GM19193 (cell line): ENCODE measurements around the gene MINDY4.

ENCODE experiments used
- POLR2A ChIP-seq: IDR thresholded peaks from 4 replicates; pipeline ENCODE4 v1.6.1; 2011; ENCODE audit not compliant: insufficient read depth, insufficient read length; ENCODE audit errors: extremely low read depth

MINDY4 gene

GRCh38 chr7:30894866-30895605 is 123.8 kb downstream of the MINDY4 start:
- TF ChIP-seq POLR2A, result no peak

GRCh38 chr7:30896036-30896435 is 124.8 kb downstream of the MINDY4 start:
- TF ChIP-seq POLR2A, result no peak

- no peak for TF ChIP-seq POLR2A
Observed at GRCh38 chr7:30896783-30897637, 125.8 kb downstream of the MINDY4 start.

GRCh38 chr7:30897770-30898169 is 126.6 kb downstream of the MINDY4 start:
- no peak for TF ChIP-seq POLR2A

- TF ChIP-seq POLR2A, result no peak
Observed at GRCh38 chr7:30898411-30898810, 127.2 kb downstream of the MINDY4 start.

GRCh38 chr7:30899066-30899465 is 127.8 kb downstream of the MINDY4 start:
- no peak for TF ChIP-seq POLR2A

GRCh38 chr7:30899630-30900029 is 128.4 kb downstream of the MINDY4 start:
- no peak for TF ChIP-seq POLR2A

- TF ChIP-seq POLR2A, result no peak
Observed at GRCh38 chr7:30900053-30900452, 128.8 kb downstream of the MINDY4 start.

GRCh38 chr7:30900803-30901362 is 129.7 kb downstream of the MINDY4 start:
- TF ChIP-seq POLR2A, result no peak

GRCh38 chr7:30901856-30902255 is 130.6 kb downstream of the MINDY4 start:
- TF ChIP-seq POLR2A, result no peak

- TF ChIP-seq POLR2A, result no peak
Observed at GRCh38 chr7:30902466-30902865, 131.2 kb downstream of the MINDY4 start.

- no peak for TF ChIP-seq POLR2A
Observed at GRCh38 chr7:30903146-30903545, 131.9 kb downstream of the MINDY4 start.

- no peak for TF ChIP-seq POLR2A
Observed at GRCh38 chr7:30904561-30904960, 133.3 kb downstream of the MINDY4 start.

GRCh38 chr7:30905078-30906012 is 134.1 kb downstream of the MINDY4 start:
- no peak for TF ChIP-seq POLR2A
